NCI-H345 treated with DMSO at 0.1 percent for 48 hours (cell line): ENCODE measurements around the gene DNAJB12.
A peak's percentile ranks its signal among the peaks of the same experiment; 100 is the strongest.
"Not testable (repeated sequence)": the region's sequence is repeated elsewhere in the genome, so short reads cannot be mapped to it uniquely, and the experiment has no call there.

ENCODE experiments used
- DNase-seq: peaks from one replicate; lab custom pipeline; 2025; ENCODE audit not compliant: unreplicated experiment; lab: John Stamatoyannopoulos, UW

DNAJB12 gene

DNA sequence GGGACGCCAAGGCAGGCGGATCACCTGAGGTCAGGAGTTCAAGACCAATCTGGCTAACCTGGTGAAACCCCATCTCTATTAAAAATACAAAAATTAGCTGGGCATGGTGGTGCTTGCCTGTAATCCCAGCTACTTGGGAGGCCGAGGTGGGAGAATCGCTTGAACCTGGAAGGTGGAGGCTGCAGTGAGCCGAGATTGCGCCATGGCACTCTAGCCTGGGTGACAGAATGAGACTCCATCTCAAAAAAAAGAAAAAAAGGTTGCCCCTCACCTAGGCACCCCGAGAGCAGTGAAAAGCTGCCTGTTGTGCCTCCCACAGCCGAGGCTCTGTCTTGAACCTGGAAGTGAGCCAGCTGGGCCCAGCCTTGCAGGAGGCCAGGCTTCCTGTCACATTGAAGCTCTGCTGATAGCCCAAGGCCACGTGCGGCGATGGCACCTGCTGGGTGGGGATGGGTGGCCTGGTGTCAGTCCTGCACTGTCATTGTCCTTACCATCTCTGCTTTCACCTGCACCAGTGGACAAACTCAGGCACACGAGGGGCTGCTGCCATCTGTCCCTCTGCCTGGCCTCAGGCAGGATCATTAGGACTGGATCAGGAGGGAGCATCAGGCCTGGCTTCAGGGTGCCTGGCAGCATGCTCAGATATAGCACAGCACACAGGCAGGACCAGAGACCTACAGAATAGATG is 37.8 kb downstream of the DNAJB12 start:
- peak; percentile 54 for DNase-seq

DNA sequence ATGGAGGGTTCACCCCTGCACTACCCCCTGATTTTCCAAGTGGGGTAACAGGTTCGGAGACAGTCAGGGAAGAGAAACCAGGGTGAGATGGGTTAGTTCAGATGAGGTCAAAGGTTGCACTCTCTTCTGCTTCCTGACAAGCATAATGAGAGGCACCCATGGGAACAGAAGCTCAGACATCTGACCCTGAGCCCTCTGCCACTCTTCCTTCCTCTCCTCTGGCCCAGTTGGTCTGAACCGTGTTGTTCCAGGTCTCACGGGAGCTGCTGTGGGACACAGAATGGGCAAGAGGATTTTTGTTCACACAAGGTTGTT is 38.4 kb downstream of the DNAJB12 start:
- no peak for DNase-seq

DNA sequence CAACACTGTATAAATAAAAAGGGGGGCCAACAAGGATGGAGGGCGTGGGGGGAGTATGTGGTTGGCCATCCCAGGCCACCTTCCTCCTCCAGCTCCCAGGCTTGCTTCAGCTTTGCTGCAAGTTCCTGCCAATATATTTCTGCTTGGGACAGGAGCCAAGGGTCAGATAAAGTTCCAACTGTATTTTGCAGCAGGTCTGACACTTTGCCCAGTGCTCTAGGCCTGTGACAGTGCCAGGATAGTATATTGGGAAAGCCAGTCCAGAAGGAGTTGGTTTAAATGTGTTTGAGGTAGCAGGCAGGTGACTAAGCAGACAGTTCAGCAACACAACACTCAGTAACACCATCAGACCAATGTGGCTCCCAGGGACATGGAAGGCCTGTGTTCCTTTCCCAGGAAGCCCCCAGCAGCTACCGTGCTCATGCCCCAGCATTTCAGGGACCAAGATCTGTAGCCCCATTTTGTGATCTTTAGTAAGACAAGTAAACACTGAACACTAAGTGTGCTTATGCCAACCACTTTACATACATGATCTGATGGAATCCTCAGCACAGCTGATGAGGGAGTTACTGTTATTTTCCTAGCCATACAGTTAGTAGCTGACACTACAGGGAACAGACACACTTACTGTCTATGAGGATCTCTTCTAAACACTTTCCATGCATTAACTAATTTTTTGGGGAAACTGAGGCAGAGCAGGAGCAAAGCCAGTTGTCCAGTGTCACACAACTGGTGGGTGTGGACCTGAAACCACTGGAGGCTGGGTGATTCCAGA is 38.9 kb downstream of the DNAJB12 start:
- DNase-seq, result no peak

DNA sequence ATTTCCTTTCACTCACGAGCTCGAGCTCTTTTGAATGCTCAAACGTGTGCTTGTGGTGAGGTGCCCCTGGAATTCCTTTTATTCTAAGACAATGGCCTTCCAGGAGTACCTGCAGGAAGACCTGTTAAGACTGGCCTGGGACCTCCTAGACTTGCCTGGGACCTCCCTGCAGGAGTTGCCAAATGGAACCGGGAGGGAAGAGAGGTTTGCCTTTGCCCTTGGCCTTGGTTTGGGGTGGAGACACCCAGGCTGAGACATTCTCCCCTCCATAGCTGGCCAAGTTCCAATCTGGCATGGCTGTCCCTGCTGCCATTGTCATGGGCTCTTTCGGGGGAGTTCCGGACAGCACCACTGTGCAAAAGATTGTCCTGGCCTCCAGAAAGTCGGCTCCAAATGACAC is 39.7 kb downstream of the DNAJB12 start:
- no peak for DNase-seq

DNA sequence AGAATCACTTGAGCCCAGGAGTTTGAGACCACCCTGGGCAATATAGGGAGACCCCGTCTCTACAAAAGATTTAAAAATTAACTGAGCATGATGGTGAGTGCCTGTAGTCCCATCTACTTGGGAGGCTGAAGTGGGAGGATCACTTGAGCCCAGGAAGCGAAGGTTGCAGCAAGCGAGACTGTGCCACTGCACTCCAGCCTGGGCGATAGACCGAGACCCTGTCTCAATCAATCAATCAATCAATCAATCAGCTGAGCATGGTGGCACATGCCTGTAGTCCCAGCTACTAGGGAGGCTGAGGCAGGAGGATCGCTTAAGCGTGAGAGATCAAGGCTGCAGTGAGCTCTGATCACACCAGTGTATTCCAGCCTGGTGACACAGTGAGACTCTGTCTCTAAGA is 40.5 kb downstream of the DNAJB12 start:
- DNase-seq, result no peak

DNA sequence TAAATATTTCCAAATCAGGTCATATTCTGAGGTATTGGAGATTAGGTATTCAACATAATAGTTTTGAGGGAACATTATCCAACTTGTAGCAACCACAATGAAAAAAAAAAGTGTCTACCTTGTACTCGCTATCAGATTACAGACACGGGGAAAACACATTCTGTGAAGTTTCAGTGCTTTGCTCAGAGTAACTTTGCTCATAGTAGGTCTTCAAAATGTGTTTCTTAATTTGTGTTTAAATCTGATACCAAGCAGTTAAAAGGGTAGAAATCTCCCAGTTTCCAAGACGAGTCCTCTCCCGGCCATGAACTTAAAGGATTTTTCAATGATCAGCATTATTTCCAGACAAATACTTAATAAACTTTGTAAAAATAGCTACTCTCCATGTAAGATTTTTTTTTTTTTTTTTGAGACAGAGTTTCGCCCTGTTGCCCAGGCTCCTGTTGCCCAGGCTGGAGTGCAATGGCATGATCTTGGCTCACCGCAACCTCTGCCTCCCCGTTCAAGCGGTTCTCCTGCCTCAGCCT is 41.8 kb downstream of the DNAJB12 start:
- DNase-seq, result no peak

DNA sequence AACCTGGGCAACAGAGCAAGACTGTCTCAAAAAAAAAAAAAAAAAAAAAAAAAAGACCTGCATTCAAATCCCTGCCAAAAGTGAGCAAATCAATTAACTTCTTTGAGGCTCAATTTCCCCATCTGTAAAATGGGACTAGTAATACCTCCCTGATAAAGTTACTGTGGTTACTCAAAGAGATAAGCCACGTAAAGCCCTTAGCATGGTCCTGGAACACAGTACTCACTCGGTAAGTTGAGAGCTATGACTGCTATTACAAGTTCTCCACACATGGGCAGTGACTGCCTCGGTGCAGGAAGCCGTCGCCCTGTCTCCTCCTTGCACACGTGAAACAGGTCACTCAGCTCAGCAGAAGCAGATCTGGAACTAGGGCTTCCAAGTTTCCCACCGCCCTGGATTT is 43.1 kb downstream of the DNAJB12 start:
- DNase-seq, result no peak

DNA sequence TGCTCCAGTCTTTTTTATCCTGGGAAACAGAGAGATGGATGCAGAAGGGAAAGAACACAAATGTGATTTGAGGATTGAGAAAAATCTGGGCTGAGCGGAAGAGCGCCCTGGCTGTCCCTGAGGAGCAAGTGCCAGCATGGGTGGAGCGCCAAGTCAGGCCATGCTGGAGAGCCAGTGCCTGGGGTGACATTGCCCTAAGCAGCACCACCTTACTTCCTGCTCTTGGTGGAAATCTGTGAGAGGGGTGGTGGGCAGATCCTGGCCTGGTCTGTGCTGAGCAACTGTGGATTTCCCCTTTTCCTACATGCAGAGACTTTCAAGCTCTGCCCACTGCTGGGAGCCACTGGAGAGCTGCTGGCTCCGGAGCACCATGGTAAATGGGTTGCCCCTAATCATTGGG is 44.1 kb downstream of the DNAJB12 start:
- no peak for DNase-seq

DNA sequence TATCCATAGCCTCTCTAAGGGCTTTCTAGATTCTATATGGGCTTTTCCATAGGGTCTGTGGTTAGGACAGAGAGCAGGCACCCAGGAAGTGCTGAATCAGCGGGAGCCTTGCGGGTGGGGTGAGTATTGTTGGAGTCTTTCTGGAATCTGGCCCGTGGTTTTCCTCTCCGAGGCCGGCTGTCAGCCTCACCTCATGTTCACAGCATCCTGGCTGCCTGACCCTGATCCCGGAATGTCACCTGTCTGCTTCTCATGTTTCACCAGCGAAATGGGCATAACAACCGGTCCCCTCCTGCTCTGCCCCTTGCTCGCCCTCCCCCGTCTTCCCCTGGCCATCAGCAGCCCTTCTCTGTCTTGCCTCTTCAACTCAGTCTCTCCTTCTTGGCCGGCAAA is 44.5 kb downstream of the DNAJB12 start:
- DNase-seq, result no peak

DNA sequence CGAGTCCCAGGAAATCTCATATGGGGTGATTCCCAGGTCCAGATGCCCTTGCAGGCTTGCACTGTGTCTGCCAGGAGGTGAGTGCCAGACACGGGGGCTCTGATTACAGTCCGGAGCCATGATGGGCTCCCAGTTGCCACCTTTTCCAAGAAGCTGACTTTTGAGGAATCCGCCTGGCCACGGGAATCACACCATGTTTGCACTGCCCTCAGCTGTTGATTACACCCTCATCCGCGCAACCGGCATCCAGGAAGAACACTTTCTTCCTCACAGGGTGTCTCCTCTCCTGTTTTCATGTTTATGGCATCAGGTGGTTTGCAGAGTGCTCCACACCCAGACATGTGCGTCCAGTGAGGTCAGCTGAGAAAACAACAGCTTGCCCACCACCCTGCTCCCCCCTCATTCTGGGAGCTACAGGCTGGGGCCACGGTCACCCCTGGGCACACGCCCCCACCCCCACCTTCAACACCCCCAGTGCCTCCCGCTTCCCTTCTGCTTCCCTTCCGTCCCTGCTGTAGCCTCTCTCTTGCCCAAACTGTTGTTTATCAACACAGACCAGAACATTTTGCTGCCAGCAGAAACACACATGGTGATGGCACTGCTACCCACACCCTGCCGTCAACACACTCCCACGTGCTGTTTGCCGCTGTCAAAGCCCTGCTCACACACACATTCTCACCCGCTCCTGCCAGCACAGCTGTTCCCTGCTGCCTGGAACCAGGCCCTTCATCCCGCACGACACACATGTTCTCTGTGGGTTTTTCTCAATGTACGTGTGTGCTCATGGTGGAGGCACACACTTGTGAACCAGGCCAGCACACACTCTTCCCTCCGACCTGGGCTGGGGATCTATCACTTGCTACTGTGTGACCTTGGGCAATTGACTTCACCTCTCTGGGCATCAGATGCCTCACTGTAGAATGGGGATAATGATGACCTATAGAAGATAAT is 45.2 kb downstream of the DNAJB12 start:
- no peak for DNase-seq

DNA sequence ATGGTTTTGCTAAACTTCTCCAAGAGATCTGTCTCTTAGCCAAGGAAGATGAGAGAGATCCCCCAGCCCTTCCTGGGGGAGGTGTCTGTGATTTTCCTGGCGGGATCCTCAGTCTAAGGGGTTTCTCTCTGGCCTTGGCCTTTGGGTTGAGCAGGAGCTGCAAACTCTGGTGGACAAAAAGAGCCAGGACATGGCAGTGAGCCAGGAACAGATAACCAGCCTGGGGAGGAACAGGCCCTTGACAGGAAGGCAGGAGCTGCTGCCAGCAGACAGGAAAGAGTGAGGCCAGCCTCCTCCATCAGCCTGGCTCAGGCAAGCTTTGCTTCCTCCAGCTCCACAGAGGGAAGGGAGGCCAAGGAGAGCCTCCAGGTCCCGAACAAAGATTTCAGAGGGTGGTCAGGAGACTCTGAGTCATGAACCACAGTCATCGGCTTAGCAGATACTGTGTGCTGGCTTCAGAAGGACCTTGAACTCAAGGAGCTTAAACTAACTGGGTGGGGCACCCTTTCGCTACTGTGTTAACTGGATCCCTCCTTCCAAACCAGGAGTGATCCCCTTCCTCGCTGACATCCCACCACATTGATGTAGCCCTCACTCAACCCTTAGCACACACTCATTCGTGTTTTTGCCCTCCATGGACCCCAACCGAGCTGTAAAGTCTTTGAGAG is 46.3 kb downstream of the DNAJB12 start:
- no peak for DNase-seq

DNA sequence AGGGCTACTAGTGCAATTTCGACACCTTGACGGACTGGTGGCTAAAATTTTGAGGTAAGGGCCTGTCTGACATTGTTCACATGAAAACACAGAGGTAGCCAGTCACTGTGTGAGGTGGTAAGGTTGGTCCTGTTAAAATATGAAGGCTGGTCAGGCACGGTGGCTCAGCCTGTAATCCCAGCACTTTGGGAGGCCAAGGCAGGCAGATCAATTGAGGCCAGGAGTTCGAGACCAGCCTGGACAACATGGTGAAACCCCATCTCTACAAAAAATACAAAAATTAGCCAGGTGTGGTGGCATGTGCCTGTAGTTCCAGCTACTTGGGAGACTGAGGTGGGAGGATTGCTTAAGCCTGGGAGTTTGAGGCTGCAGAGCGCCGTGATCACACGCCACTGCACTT is 47.0 kb downstream of the DNAJB12 start:
- DNase-seq, result not testable (repeated sequence)

DNA sequence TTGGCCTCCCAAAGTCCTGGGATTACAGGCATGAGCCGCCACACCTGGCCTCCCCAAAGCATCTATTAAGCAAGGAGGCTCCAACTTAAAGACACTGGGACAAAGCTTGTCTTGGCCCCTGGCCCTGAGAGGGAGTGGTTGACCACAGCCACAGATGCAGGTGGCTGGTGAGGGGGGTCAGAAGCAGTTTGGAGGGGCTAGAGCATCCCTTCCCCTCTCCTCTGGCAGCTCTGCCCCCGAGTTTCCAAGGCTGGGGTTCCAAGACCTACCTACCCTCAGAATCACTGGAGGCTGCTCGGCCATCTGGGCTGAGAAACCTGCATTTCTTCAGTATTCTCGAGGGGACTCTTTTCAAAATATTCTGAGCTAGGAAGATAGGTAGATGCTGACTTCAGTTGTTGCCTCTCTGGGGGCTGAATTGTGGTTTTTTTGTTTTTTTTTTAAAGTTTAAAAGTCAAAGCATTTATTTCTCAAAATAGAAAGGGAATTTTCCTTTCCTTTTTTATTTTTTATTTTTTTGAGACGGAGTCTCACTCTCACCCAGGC is 48.4 kb downstream of the DNAJB12 start:
- no peak for DNase-seq

DNA sequence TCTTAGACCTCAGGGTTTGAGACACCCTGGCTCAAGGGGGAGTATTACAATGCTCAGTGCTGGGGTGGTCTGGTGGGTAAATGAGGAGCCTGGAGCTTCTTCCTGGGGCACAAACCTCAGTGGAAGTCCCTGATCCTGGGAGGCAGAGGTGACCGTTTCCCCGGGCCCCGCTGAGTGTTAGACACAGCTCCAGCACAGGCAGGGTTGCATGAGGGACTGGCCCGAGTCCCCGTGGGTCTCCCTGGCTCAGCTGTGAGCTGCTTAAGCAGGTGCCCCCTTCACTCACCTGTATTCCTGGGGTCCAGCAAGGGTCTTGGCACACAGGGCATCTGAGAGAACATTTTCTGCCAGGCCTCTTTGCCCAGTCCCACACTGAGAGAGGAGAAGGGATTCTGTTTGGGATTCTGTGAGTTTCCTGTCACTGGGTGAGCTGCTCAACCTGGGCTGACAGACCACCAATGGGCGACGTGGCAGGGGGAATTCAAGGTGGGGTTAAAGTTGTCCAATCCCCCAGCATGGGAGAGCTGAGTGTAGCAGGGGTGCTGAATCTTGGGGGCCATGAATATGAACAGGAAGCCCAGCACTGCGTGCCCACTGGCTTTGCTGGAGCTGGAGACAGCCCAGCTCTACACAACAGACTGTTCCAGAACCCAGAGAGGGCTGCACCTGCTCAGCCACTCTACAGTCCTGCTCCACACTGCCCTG is 51.1 kb downstream of the DNAJB12 start:
- DNase-seq, result no peak

DNA sequence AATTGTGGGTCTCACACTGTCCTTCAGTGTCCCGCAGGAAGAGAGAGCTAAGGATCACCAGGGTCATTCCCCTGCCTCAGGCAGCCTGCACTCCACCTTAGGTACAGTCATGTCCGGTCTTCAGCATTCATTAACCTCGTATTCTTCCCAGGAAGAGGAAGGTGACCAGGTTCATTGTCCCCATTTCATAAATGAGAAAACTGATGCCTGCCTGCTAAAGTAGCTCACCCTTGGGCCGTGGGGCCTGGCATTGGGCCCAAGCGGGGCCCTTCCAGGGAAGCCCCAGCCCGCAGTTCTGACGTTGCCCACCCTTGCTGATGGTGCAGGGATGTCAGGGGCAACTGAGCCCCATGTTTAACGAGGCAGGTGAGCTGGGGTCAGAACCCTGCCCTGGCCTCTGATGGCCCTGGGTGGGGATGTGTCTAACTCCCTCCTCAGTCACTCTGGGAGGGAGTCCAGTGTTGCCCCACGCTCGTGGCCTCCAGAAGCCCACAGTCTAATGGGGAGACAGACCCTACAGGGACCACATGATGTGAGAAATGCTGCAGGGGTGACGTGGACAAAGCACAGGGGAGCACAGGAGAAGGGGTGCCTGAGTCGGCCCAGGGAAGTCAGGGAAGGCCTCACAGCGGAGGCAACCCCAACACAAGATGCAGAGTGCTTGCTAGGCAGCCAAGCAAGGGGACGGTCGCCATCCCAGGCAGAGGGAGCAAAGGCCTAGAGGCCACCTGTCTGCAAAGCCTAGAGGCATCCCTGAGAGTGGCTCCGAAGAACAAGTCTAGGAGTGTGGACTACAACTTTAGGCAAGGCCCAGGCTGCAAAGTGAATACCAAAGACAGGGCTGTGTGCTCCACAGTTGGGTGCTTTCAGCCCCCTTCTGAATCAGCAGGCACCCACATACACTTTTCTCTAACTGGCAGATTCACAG is 55.9 kb downstream of the DNAJB12 start:
- DNase-seq, result no peak

DNA sequence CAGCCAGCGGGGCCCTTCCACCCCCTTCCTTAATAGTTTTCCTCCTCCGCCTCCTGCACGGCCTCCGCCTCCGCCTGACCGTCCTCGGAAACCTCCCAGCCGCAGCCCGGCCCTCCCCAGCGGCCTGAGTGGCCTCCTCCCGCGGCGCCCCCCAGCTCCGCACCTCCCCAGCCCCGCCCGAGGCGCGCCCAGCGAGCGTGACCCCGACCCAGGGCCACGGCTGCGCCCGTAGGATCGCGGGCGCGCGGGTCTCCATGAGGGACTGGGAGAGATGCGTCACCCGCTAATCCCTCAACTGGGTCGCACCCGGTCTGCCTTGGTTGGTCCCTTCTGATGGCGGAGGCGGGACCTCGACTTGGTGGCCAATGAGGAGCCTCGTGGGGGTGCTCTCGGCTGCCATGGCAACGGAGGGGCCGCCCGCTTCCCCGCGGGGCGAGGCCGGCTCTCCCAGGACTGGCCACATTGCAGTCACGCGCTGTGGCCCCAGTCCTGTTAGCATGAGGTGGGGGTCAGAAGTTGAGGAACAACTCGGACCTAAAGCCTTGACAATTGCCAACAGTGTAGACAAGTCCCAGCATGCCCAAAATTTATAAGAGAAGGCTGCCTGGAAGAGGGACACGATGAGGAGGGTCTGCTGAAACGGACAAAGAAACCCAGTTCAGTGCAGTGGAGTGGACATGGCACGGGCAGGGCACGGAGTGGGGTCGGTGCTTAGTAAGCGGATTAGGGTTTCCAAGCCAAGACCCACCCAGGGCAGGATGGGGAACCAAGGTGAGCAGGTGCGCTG is 56.7 kb downstream of the DNAJB12 start:
- DNase-seq, result peak; percentile 80

DNA sequence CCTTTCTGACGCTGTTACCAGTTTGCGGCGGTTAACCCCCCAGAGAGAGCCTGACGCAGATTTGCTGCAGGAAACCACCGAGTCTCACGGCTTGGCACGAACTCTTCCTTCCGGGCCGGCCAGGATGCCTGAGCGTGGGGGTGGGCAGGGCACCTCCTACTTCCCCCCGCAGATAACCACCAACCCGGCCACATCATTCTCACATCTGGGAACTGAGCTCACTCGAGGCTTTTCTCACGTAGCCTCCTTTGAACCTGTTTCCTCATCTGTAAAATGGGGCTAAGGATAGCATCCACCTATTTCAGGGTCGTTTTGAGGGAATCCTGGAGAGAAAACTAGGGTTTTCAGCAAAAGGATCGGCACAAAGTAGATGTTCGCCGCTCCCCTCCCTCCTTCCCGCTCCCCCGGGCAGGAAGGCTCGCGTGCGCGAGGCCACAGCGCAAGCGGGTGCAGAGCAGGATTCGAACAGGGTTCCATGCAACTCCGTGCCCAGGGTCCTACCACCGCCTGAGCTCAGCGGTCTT is 57.4 kb downstream of the DNAJB12 start:
- DNase-seq, result no peak

DNA sequence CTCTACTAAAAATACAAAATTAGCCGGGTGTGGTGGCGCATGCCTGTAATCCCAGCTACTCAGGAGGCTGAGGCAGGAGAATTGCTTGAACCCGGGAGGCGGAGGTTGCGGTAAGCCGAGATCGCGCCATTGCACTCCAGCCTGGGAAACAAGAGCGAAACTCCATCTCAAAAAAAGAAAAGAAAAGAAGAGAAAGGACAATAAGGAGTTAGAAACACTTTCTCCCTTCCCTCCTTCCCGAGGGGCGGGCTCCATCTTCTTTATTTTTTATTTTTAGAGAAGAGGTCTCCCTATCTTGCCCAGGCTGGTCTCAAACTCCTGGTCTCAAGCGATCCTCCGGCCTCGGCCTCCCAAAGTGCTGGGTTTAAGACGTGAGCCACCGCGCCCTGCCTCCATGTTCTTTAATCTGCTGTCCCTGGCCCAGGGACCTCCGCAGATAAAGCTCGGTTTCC is 57.9 kb downstream of the DNAJB12 start:
- DNase-seq, result not testable (repeated sequence)
